Adrenal gland (tissue), 19 donors: ENCODE data around the gene PLPP1. TPM values are rescaled to one million over a fixed set of nuclear protein-coding genes. Genes with fewer than 3 reads are reported as not detected.

Experiments used
- DNase-seq, 7 donors: peaks; one replicate each; pipeline ENCODE4 v3.0.0-alpha.2; 2019 to 2020
- H3K27ac ChIP-seq, 5 donors: fragments of 200-600 bp; sonication (generic) in 4 of 5; 1 replicate in 3 of 5; 2 replicates in 2 of 5; pipeline versions ENCODE4 v1.5.1 to v1.8.0; 2016 to 2020; ENCODE audit warnings: mild to moderate bottlenecking in 1 of 5
- H3K27me3 ChIP-seq: fragments of 200-600 bp; 2 replicates; pipeline ENCODE4 v1.8.0; 2021
- H3K36me3 ChIP-seq, 2 donors: fragments of 200-600 bp; replicated peaks in 1 of 2; 1 replicate in 1 of 2; 2 replicates in 1 of 2; pipeline versions ENCODE4 v1.5.1 to v1.8.0; 2018 to 2022
- H3K4me1 ChIP-seq, 2 donors: fragments of 200-600 bp; replicated peaks in 1 of 2; 1 replicate in 1 of 2; 2 replicates in 1 of 2; pipeline versions ENCODE4 v1.5.1 to v1.8.0; 2018 to 2021
- H3K4me3 ChIP-seq, 4 donors: fragments of 200-600 bp; sonication (generic) in 3 of 4; one replicate each; pipeline ENCODE4 v1.5.1; 2016 to 2018
- H3K9me3 ChIP-seq, 3 donors: fragments of 200-600 bp; sonication (generic) in 1 of 3; replicated peaks in 1 of 3; 1 replicate in 2 of 3; 2 replicates in 1 of 3; pipeline versions ENCODE4 v1.5.1 to v1.8.0; 2016 to 2021
- CTCF ChIP-seq, 6 experiments: fragments of 450-650 bp in 4 of 6; fragments of 200-600 bp in 2 of 6; sonication (generic) in 1 of 6; IDR thresholded peaks; 1 replicate in 5 of 6; 2 replicates in 1 of 6; pipeline versions ENCODE4 v1.5.1 to v1.8.0; 2016 to 2021; ENCODE audit warnings: antibody characterized with exemption in 6 of 6, mild to moderate bottlenecking in 2 of 6, moderate library complexity in 1 of 6
- POLR2A ChIP-seq, 2 donors: fragments of 450-650 bp; IDR thresholded peaks; one replicate each; pipeline ENCODE4 v1.6.1; 2017; ENCODE audit warnings: antibody characterized with exemption in 2 of 2, mild to moderate bottlenecking in 2 of 2, moderate library complexity in 1 of 2
- WGBS, 4 donors: extraction: QIAGEN DNeasy Blood & Tissue Kit in 2 of 4; methylation state at CpG; one replicate each; pipeline versions ENCODE4 v1.1.5 to v1.1.7; 2013 to 2017; 5-methylcytosine and 5-hydroxymethylcytosine counted together
- intact Hi-C, 2 donors: fragments of 100-400 bp; cut with DNase I; formaldehyde crosslinking; loops; one replicate each; pipeline versions ENCODE4 v1.14.1 to v1.15.0; 2022 to 2023
- long read RNA-seq, 10 donors: library from polyadenylated mRNA in 3 of 10; unstranded in 2 of 10; stranded (forward) in 1 of 10; transcript quantifications; one replicate each; pipeline ENCODE4 v2.0.0 and lab custom pipeline, GENCODE V29; 2021 to 2026
- polyA plus RNA-seq, 3 donors: library from polyadenylated mRNA; stranded (reverse); fragments of 200-250 nt in 2 of 3; fragments of 350-450 nt in 1 of 3; fragmentation: Illumina TruSeq in 1 of 3; extraction: RNeasy Lipid Tissue Mini Kit (QIAGEN cat#74804) in 1 of 3; gene quantifications; one replicate each; pipeline ENCODE4 v1.2.3, GENCODE V29; 2013 to 2014
- total RNA-seq, 9 donors: library from RNA; depleted of rRNA in 4 of 9; stranded (reverse); fragments of >200 nt in 4 of 9; fragments of 120-200 nt in 1 of 9; fragmentation: NEBNext Ultra II Directional in 1 of 9; extraction: Animal tissue kit (Norgen Biotek cat#: 25700) in 1 of 9; gene quantifications; one replicate each; pipeline versions ENCODE4 v1.1.0 to v1.2.4, GENCODE V29; 2013 to 2023
- donor health status: healthy with polysubstance abuse.
- donor health status: Bipolar disorder and iron deficiency.
- donor health status: DM: yes; HTN: yes; CAD: no.
- donor health status: DM: no; HTN: no; CAD: no.
- donor health status: DM: no; HTN: no; CAD: no.
- donor health status: DM: yes; HTN: yes; CAD: no.

The PLPP1 gene
- total RNA-seq (100 to 1,000 TPM in 5 of 9 donors, 10 to 100 TPM in 4; 55.2 to 716 (median 118) TPM), polyA plus RNA-seq (100 to 1,000 TPM in 2 of 3 donors, 10 to 100 TPM in 1; 60.3 to 138 (median 130) TPM)
- long read RNA-seq, donor 1, transcript PLPP1-202 (6 exons, 1,597 nt) = major isoform, 35 of 36 reads
- long read RNA-seq, donor 1, partial matches to known transcripts = 0 of 36 reads
- long read RNA-seq, donor 1, other reads (novel, unspliced or antisense) = 0 of 36 reads
- long read RNA-seq, donor 2, transcript PLPP1-202 (6 exons, 1,597 nt) = major isoform, 20 of 20 reads
- long read RNA-seq, donor 2, partial matches to known transcripts = 0 of 20 reads
- long read RNA-seq, donor 2, other reads (novel, unspliced or antisense) = 0 of 20 reads
- long read RNA-seq, donor 3, transcript PLPP1-202 (6 exons, 1,597 nt) = major isoform, 32 of 34 reads
- long read RNA-seq, donor 3, partial matches to known transcripts = 0 of 34 reads
- long read RNA-seq, donor 3, other reads (novel, unspliced or antisense) = 0 of 34 reads
- long read RNA-seq, donor 4, transcript PLPP1-202 (6 exons, 1,597 nt) = major isoform, 106 of 122 reads
- long read RNA-seq, donor 4, partial matches to known transcripts = 2 of 122 reads
- long read RNA-seq, donor 4, other reads (novel, unspliced or antisense) = 12 of 122 reads
- long read RNA-seq, donor 5, transcript PLPP1-201 (6 exons, 1,550 nt) = minor isoform, 9 of 208 reads
- long read RNA-seq, donor 5, transcript PLPP1-202 (6 exons, 1,597 nt) = major isoform, 187 of 208 reads
- long read RNA-seq, donor 5, partial matches to known transcripts = 1 of 208 reads
- long read RNA-seq, donor 5, other reads (novel, unspliced or antisense) = 11 of 208 reads
- long read RNA-seq, donor 6, transcript PLPP1-202 (6 exons, 1,597 nt) = major isoform, 55 of 69 reads
- long read RNA-seq, donor 6, transcript PLPP1-201 (6 exons, 1,550 nt) = minor isoform, 5 of 69 reads
- long read RNA-seq, donor 6, partial matches to known transcripts = 3 of 69 reads
- long read RNA-seq, donor 6, other reads (novel, unspliced or antisense) = 6 of 69 reads
- long read RNA-seq, donor 7, transcript PLPP1-202 (6 exons, 1,597 nt) = major isoform, 19 of 20 reads
- long read RNA-seq, donor 7, partial matches to known transcripts = 0 of 20 reads
- long read RNA-seq, donor 7, other reads (novel, unspliced or antisense) = 0 of 20 reads
- long read RNA-seq, donor 8, transcript PLPP1-202 (6 exons, 1,597 nt) = major isoform, 47 of 58 reads
- long read RNA-seq, donor 8, partial matches to known transcripts = 0 of 58 reads
- long read RNA-seq, donor 8, other reads (novel, unspliced or antisense) = 7 of 58 reads
- long read RNA-seq, donor 9, transcript PLPP1-202 (6 exons, 1,597 nt) = major isoform, 23 of 24 reads
- long read RNA-seq, donor 9, partial matches to known transcripts = 0 of 24 reads
- long read RNA-seq, donor 9, other reads (novel, unspliced or antisense) = 0 of 24 reads
- long read RNA-seq, donor 10, transcript PLPP1-202 (6 exons, 1,597 nt) = major isoform, 25 of 26 reads
- long read RNA-seq, donor 10, partial matches to known transcripts = 0 of 26 reads
- long read RNA-seq, donor 10, other reads (novel, unspliced or antisense) = 0 of 26 reads

GRCh38 chr5:55534436-55535198 lies at the start of gene PLPP1:
Gene PLPP1 (minus strand): TSS chr5:55534964. CDS start chr5:55534629, 335 bp downstream.
- whole genome bisulfite sequencing, 4 donors = 0% methylated on average over 11 to 91 of the region's 91 CpGs; no CpG with 5 or more reads in 1 of the 4 donors
- Histone ChIP-seq H3K9me3 (no peaks in the 10 kb centered on the region), H3K36me3 (no peaks in the 10 kb centered on the region), H3K4me1 (peaks cover 7 to 14% of the 10 kb centered on the region in 2 donors), H3K27me3 (no peaks in the 10 kb centered on the region), H3K4me3 (peak within 1 kb of the TSS; percentile 68 to 98 (median 83)), H3K27ac (peak within 1 kb of the TSS; percentile 56 to 95 (median 91))
- intact Hi-C loops = loop anchor here in 1 of 2 donors (10.0 kb wide), 1 partner anchor 150 kb away; no protein-coding TSS in a partner anchor
- peak; percentile 89 to 95 (median 92) for DNase-seq
- peak; percentile 79 to 81 for TF ChIP-seq POLR2A (IDR thresholded peaks at IDR 0.05)
- peak in 2 of 6 experiments; percentile 2 to 3 for TF ChIP-seq CTCF (IDR thresholded peaks at IDR 0.05)

GRCh38 chr5:55583578-55583977 lies 48.8 kb upstream of the PLPP1 start:
- H3K27me3 ChIP-seq = no peaks in the 10 kb centered on the region
- H3K4me1 ChIP-seq = peaks cover 0 to 7% of the 10 kb centered on the region in 2 donors
- TF ChIP-seq POLR2A (IDR thresholded peaks at IDR 0.05) = no peak
- TF ChIP-seq CTCF (IDR thresholded peaks at IDR 0.05) = no peak
- DNase-seq = peak in 1 of 7 donors; percentile 35
- 82 to 93% (median 88%) methylated on average over 9 of the region's 9 CpGs for WGBS, 4 donors
- H3K9me3 ChIP-seq = no peaks in the 10 kb centered on the region
- H3K4me3 ChIP-seq = no peak overlapping the region
- no peak overlapping the region for H3K27ac ChIP-seq
- no peaks in the 10 kb centered on the region for H3K36me3 ChIP-seq
- intact Hi-C loops = no loop called here

- 29 to 51% (median 48%) methylated on average over 2 of the region's 2 CpGs for WGBS, 4 donors
- intact Hi-C loops = no loop called here
- H3K27ac ChIP-seq = no peak overlapping the region
- TF ChIP-seq CTCF (IDR thresholded peaks at IDR 0.05) (no peak), POLR2A (IDR thresholded peaks at IDR 0.05) (no peak)
- H3K27me3 ChIP-seq = no peaks in the 10 kb centered on the region
- no peaks in the 10 kb centered on the region for H3K36me3 ChIP-seq
- H3K9me3 ChIP-seq = no peaks in the 10 kb centered on the region
- H3K4me3 ChIP-seq = no peak overlapping the region
- peaks cover 0 to 18% of the 10 kb centered on the region in 2 donors for H3K4me1 ChIP-seq
- no peak for DNase-seq
These were observed 47.5 kb upstream of the PLPP1 start for GRCh38 chr5:55582256-55582655.
